ENCODE data around the gene ARHGEF6.

DNA sequence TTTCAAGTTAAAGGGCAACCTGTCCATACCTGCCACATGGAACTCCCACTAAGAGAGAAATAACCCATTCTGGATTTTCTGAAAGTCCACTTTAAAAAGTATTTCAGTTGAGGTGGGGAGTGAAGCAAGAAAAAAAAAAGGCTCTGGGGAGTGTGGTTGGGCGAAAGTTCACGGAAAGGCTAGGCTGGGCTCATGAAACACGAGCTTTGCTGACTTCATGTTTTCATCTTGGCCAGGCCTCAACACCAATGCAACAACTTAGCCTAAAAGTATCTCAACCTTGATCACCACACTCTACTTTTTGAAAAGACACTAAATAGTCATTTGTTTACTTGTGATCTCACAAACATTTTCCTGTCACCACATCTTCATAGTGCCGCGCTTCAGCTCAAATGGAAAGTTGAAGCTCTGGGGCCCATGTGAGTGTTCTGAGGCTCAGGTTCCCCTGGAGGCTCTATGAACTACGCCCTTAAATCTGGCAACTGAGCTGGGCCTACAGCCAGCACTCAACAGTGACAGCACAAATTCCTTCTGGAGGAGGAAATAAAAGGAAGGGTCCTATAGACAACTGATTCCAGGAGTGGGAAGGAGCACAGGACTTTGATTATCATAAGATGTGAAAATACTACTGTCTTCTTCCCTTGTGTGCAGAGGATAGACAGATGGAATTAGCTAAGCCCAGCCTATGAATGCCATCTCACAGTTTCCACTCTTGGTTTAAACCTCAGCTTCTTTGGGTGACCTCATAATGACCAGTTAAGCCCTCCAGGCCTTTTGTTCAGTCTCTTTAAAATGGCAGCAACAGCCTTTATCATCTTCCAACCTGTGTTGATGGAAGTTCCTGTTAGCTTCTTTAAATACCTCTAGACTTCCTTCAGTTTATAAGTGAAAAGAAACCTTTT, 127.7 kb downstream of the ARHGEF6 start:
- no peak for TF ChIP-seq CTCF (IDR thresholded peaks at IDR 0.05)
- TF ChIP-seq EP300 (IDR thresholded peaks at IDR 0.05): no peak

All from tibial nerve (tissue), 4 donors.